Activated CD8-positive, alpha-beta T cell treated with anti-CD3 and anti-CD28 coated beads for 36 hours (primary cell): ENCODE results near the gene ABCB8. TPM values are rescaled to one million over a fixed set of nuclear protein-coding genes. Genes with fewer than 3 reads are reported as not detected.
A peak's percentile ranks its signal among the peaks of the same experiment; 100 is the strongest.

ENCODE experiments used
- ATAC-seq: fragments of 200-7000 bp; cut with Tn5 transposase; one replicate; pipeline ENCODE4 v1.10.0; 2021; ENCODE audit warnings: mild to moderate bottlenecking, moderate library complexity
- CTCF ChIA-PET: fragments of 350-600 bp; sonication (Branson Sonifier 250); formaldehyde crosslinking; loops from one replicate; lab custom pipeline; 2021; ENCODE audit warnings: antibody characterized with exemption; lab: Charles Lee
- POLR2A ChIA-PET: fragments of 350-600 bp; sonication (Branson Sonifier 250); formaldehyde crosslinking; loops from one replicate; lab custom pipeline; 2021; ENCODE audit warnings: antibody characterized with exemption; lab: Charles Lee
- DNase-seq: peaks from one replicate; pipeline ENCODE4 v3.0.0-alpha.2; 2020
- H3K27ac Mint-ChIP-seq: one replicate; pipeline ENCODE4 v1.8.0; 2021; ENCODE audit warnings: mild to moderate bottlenecking, mixed read lengths
- H3K27me3 Mint-ChIP-seq: one replicate; pipeline ENCODE4 v1.8.0; 2021; ENCODE audit warnings: mixed read lengths
- H3K36me3 Mint-ChIP-seq: one replicate; pipeline ENCODE4 v1.8.0; 2021; ENCODE audit warnings: low read depth, mixed read lengths
- H3K4me1 Mint-ChIP-seq: one replicate; pipeline ENCODE4 v1.8.0; 2021; ENCODE audit warnings: low read depth, mixed read lengths
- H3K4me3 Mint-ChIP-seq: one replicate; pipeline ENCODE4 v1.8.0; 2021; ENCODE audit warnings: mild to moderate bottlenecking, moderate library complexity, mixed read lengths
- H3K9me3 Mint-ChIP-seq: one replicate; pipeline ENCODE4 v1.8.0; 2021; ENCODE audit warnings: mixed read lengths
- intact Hi-C: fragments of 100-400 bp; cut with micrococcal nuclease; formaldehyde crosslinking; loops from one replicate; pipeline ENCODE4 v1.10.0; 2022
- total RNA-seq, 2 experiments: library from RNA; stranded (reverse); gene quantifications; one replicate each; pipeline ENCODE4 v1.2.3, GENCODE V29; 2021
- TF ChIP-seq, protein P1 (sequence below): fragments of 200-600 bp; IDR thresholded peaks from one replicate; pipeline ENCODE4 v1.8.0; 2022; ENCODE audit warnings: antibody characterized with exemption, mild to moderate bottlenecking

ABCB8 gene
- total RNA-seq, 2 experiments from 2014 or later: 41.4 to 47.5 TPM

DNA sequence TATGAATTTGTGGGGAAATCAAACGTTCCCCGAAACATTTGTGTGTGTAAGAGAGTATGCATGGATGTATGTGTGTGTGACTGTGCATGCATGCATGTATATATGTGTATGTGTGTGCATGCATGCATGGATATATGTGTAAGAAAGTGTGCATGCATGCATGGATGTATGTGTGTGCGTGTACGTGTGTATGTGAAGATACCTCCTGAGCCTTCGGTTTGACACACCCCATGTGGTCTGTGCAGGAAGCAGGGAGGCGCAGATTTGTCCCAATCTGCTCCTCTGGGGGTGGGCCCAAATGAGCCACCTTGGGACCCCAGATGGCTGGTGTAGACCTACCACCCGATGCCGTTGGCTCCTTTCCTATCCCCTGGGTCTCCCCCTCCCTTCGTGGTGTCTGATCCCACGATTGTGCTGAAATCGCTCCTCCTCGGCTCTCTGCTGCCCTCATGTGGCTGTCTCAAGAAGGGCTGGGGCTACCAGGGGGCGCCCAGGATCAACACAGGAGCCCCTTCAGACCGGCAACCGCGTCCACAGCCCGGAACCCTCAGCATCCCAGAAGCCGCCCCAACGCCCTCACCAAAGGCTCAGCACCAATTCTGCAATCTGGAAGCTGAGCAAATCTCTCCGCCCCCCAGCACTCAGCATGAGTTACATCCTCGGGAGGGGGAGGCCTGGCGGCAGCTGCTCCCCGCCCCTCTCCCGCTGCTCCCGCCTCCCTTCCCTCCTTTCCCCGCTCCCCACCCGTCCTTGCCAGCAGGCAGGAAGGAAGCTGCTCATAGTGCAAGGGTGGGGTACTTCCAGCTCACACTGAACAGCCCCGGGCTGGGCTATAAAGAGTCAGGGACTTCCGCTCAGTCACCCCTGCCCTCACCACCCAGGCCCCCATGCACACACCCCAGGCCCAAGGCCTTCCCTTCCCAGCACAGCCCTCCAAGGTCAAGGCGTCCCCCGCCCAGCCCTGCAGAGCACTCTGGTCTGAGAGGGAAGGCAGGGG, 39.7 kb upstream of the ABCB8 start:
- ATAC-seq (peak; percentile 76), DNase-seq (peak; percentile 79)
- no peak overlapping the region for H3K27ac Mint-ChIP-seq
- ChIA-PET CTCF (interaction anchor here (0.6 to 3.4 kb wide), 20 partner anchors 9 to 561 kb away, joined by 3 to 19 read pairs (median 4); no protein-coding TSS in a partner anchor), POLR2A (no interaction called here)
- H3K9me3 Mint-ChIP-seq: peaks cover 16% of the 10 kb centered on the region
- no peaks in the 10 kb centered on the region for H3K36me3 Mint-ChIP-seq
- H3K27me3 Mint-ChIP-seq: peaks cover 16% of the 10 kb centered on the region
- intact Hi-C loops: loop anchor here (2.0 to 10.0 kb wide), 2 partner anchors 90 to 204 kb away; no protein-coding TSS in a partner anchor
- TF ChIP-seq, protein P1, sequence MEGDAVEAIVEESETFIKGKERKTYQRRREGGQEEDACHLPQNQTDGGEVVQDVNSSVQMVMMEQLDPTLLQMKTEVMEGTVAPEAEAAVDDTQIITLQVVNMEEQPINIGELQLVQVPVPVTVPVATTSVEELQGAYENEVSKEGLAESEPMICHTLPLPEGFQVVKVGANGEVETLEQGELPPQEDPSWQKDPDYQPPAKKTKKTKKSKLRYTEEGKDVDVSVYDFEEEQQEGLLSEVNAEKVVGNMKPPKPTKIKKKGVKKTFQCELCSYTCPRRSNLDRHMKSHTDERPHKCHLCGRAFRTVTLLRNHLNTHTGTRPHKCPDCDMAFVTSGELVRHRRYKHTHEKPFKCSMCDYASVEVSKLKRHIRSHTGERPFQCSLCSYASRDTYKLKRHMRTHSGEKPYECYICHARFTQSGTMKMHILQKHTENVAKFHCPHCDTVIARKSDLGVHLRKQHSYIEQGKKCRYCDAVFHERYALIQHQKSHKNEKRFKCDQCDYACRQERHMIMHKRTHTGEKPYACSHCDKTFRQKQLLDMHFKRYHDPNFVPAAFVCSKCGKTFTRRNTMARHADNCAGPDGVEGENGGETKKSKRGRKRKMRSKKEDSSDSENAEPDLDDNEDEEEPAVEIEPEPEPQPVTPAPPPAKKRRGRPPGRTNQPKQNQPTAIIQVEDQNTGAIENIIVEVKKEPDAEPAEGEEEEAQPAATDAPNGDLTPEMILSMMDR: peak; percentile 91
- H3K4me3 Mint-ChIP-seq: no peak overlapping the region
- peaks cover 15% of the 10 kb centered on the region for H3K4me1 Mint-ChIP-seq

DNA sequence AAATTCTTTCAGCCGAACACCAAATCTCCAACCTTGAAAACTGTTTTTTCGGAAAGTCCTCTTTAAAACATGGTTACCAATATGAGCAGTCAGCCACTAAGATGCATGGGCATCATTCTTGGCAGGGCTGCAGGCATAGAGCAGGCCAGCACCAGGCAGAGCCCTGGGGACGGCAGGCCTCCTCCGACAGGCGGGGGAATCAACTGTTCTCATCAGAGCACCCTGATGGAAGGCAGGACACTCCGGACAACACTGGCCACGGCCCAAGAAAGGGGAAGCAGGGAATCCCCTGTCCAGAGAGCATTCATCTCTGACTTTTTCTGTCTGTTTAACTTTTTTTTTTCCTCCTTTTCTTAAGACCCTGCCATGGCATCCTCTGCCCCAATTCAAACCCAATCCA, 38.8 kb upstream of the ABCB8 start:
- intact Hi-C loops: loop anchor here (2.0 to 10.0 kb wide), 2 partner anchors 91 to 205 kb away; no protein-coding TSS in a partner anchor
- Mint-ChIP-seq H3K4me1 (peaks cover 17% of the 10 kb centered on the region), H3K4me3 (no peak overlapping the region), H3K36me3 (no peaks in the 10 kb centered on the region), H3K9me3 (peaks cover 16% of the 10 kb centered on the region), H3K27ac (no peak overlapping the region), H3K27me3 (peaks cover 10% of the 10 kb centered on the region)
- no peak for DNase-seq
- ChIA-PET CTCF (interaction anchor here (0.7 to 5.3 kb wide), 16 partner anchors 9 to 562 kb away, joined by 3 to 22 read pairs (median 5); no protein-coding TSS in a partner anchor), POLR2A (no interaction called here)
- TF ChIP-seq, protein P1: no peak
- no peak for ATAC-seq

DNA sequence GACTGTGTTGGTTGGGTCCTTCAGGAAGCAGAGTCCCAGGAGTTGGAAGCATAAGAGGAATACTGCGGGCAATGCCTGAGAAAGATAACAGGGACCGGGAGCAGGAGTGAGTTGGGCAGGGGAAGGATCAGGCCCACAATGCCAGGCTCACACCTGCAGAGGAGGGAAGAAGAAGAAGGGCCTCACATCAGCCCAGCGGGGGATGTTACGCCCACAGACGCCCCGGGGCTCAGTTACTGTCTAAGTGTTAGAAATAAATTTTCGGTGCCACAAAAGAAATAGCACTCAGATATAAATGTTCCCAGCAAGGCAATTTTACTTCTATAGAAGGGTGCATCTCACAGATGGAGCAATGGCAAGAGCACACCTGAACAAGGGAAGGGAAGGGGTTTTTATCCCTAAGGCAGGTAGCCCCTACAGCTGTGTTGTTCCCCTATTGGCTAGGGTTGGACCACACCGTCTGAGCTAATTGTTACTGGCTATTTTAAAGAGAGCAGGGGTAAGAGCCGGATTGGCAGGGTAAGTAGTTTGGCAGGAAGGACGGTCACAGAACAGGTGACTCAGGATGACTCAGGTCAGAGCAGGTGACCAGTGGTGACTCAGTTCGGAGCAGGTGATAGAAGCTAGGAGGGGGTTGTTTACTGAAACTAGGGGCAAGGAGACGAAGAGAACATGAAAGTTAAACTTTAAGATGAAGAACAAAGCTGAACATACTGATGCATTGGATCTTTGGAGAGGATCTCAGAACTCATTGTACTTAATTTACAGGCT, 37.6 kb upstream of the ABCB8 start, which contains the start of gene NOS3:
Gene NOS3 (plus strand): TSS at position 602 of the 771 bp plus-strand sequence. CDS start 2,787 bp downstream, outside the sequence.
- ATAC-seq (no peak), DNase-seq (no peak)
- Mint-ChIP-seq H3K27me3 (peaks cover 5% of the 10 kb centered on the region), H3K9me3 (peaks cover 16% of the 10 kb centered on the region), H3K36me3 (no peaks in the 10 kb centered on the region), H3K4me3 (no peak within 1 kb of the TSS), H3K27ac (no peak within 1 kb of the TSS), H3K4me1 (peaks cover 23% of the 10 kb centered on the region)
- TF ChIP-seq, protein P1: no peak
- intact Hi-C loops: no loop called here
- POLR2A ChIA-PET: no interaction called here
- CTCF ChIA-PET: interaction anchor here (1.0 to 5.3 kb wide), 5 partner anchors 10 to 92 kb away, joined by 3 to 22 read pairs (median 8); no protein-coding TSS in a partner anchor

DNA sequence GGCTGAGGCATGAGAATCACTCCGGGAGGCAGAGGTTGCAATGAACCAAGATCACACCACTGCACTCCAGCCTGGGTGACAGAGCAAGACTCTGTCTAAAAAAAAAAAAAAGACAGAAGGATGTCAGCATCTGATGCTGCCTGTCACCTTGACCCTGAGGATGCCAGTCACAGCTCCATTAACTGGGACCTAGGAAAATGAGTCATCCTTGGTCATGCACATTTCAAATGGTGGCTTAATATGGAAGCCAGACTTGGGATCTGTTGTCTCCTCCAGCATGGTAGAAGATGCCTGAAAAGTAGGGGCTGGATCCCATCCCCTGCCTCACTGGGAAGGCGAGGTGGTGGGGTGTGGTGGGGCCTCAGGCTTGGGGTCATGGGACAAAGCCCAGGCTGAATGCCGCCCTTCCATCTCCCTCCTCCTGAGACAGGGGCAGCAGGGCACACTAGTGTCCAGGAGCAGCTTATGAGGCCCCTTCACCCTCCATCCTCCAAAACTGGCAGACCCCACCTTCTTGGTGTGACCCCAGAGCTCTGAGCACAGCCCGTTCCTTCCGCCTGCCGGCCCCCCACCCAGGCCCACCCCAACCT, 36.1 kb upstream of the ABCB8 start:
- intact Hi-C loops: no loop called here
- ChIA-PET POLR2A (no interaction called here), CTCF (interaction anchor here (0.9 to 5.3 kb wide), 2 partner anchors 27 to 29 kb away, joined by 4 to 22 read pairs; no protein-coding TSS in a partner anchor)
- ATAC-seq: no peak
- H3K4me3 Mint-ChIP-seq: no peak overlapping the region
- peaks cover 1% of the 10 kb centered on the region for H3K27me3 Mint-ChIP-seq
- DNase-seq: no peak
- peaks cover 16% of the 10 kb centered on the region for H3K9me3 Mint-ChIP-seq
- TF ChIP-seq, protein P1: no peak
- H3K27ac Mint-ChIP-seq: no peak overlapping the region
- no peaks in the 10 kb centered on the region for H3K36me3 Mint-ChIP-seq
- H3K4me1 Mint-ChIP-seq: peaks cover 26% of the 10 kb centered on the region
